ENCODE measurements around the gene GRIPAP1.
A peak's percentile ranks its signal among the peaks of the same experiment; 100 is the strongest.

The GRIPAP1 gene

DNA sequence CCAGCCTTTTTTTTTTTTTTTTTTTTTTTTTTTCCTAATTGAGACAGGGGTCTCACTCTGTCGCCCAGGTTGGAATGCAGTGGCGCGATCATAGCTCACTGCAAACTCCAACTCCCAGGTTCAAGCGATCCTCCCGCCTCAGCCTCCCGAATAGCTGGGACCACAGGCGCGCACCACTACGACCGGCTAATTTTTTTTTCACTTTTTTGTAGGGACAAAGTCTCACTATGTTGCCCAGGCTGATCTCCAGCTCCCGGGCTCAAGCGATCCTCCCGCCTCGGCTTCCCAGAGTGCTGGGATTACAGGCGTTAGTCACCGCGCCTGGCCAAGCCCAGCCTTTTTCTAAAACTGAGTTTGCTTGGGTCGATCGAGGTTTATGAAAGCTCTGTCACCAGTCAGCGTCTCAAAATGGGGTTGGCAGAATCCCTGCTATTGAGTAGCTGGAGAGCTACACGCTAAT lies 43.4 kb downstream of the GRIPAP1 start:
- no peak for DNase-seq

DNA sequence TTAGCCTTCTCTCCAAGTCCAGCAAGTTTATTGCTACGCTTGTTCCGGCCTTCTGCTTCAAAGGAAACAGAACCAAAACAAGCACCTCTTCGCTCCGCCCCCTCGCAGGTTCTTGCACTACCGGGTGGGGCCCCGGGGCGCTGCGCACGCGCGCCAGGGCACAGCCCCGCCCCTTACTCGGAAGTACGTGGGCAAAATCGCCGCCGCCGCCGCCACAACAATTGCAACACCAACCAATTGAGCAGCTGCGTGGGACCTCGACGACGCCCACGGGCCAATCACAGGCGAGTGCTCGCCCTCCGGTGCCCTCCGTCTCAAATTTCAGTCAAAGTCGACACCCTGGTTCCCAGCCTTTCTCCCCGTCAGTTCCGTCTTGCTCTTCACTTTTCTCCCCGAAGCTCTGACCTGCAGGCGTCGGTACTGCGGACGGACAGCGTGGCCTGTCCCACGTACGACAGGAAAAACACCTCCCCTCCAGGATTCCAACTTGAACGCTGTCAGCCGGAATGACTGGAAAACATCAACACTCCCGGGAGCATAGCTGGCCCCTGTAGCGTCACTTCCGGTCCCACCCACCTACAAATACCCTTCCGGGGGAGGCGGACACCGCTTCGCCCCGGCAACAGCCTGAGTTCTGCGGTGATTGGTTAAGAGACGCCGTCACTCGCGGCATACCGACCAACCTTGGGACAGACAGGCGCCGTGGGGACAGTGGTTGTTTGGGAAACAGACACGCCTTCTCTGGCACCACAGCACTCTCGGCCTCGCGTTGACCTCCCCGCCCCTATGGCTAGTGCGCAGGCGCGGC lies 44.0 kb downstream of the GRIPAP1 start:
- DNase-seq = peak; percentile 89

DNA sequence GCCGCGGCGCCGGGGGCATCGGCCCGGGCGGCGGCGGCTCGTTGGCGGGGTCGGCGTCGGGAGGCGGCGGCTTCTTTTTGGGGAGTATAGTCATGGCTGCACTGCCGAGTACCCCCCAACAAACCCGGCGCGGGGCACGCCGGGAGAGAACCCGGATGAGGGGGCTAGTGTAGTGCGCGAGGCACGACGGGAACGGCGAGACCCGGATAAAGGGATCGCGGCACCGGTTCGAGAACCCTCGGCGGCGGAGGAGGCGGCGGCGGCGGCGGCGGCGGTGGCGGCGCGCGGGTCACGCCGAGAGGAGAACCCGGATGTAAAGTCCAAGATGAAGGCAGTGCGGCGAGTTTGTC lies 44.6 kb downstream of the GRIPAP1 start, which contains the start of gene OTUD5:
TSS of gene OTUD5 (minus strand) at position 131 of the 350 bp plus-strand sequence. CDS start at position 94, 37 bp downstream.
- DNase-seq = no peak

DNA sequence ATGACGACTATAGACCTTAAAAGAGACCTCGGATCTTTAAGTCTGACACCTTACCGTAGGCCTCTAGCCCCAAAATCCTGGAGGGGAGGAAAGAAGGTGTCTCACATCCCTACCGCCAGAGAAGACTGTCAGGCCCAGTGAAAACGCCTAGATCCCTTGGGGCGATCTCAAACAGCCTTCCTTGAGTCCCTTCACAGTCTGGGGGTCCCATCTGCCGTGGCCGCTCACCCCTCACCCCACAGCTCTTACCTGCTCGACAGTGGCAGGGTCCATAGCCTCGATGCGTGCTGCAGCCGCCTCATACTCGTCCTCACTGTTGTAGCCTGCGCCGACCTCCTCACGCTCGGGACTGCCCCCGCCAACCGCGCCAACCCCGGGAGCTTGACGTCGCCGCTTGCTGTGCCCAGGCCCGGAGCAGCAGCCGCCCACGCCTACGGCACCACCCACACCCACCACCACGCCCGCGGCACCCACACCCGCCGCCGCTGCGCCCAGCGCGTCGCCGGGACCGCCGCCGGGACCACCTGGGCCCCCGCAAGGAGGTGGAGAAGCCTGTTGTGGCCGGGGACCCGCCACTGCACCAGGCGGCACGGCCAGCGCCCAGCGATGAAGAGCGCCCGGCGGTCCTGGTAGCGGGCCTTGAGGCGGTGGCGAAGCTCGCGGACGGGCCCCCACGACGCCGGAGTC lies 45.2 kb downstream of the GRIPAP1 start:
- DNase-seq = no peak

DNA sequence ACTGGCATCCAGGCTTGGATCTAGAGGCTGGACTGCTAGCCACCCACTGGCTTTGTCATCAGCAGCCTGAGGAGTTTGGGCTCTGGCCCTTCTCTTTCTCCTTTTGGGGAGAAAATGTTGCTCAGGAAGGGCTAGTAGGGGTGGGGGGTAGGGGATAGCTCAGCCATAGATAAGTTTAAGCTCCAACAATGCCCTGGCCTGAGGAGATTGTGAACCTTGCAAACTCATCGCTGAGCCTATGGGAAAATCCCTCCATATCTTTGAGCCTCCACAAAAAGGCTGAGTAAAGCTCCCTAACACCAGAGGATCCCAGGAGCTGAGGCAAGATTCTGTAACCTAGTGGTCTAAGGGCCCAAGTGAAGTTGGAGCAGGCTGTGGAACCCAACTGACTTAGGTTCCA lies 53.5 kb downstream of the GRIPAP1 start:
- DNase-seq = no peak

DNA sequence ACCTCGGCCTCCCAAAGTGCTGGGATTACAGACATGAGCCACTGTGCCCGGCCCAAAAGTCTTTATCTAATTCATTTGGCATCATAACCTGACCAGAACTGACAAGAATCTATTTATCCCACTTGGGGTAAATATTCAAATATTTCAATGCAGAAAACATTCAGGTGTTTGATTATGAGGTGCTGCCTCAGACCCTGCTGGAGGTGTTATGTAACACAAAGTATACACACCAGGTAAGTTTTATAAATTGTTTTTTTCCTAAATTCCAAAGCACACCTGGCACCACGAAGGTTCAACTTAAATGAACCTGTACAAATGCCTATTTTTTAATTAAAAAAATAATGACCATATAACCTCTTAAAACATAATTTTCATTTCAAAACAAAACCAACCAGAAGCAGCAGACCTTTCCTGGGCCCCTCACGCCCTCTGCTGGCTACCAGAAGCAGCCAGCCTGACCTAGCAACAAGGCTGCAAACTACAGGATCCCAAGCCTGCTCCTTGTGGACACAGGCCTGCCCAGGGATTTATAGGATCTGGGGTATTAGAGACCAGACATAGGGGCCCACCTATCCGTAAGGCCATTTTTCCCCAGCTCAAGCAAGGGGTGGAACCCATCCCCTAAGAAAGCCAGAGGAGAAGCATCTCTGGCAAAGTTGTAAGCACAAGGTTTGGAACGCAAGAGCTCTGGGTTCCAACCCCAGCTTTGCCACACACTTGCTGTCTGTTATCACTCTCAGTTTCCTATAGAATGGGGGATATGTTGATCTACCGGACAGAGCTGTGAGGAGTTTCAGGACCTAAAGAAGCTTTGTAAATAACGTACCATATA lies 56.3 kb downstream of the GRIPAP1 start:
- no peak for DNase-seq

DNA sequence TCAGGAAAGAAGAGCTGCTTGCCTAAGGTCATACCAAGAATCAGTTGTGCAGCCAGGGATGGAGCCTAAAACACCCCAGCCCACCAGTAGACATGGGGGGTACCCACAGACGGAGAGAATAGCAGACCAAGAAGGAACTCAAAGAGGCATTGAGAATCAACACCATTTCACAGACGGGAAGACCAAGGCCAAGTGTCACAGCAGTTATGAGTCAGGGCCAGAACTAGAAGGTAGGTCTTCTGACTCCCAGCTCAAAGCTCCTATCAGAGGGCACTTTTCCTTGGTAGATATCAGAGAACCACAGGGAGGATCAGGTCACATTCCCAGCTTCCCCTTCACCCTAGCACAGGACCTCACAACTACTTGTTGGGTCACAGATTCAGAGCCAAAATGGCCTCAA lies 59.2 kb downstream of the GRIPAP1 start:
- no peak for DNase-seq

DNA sequence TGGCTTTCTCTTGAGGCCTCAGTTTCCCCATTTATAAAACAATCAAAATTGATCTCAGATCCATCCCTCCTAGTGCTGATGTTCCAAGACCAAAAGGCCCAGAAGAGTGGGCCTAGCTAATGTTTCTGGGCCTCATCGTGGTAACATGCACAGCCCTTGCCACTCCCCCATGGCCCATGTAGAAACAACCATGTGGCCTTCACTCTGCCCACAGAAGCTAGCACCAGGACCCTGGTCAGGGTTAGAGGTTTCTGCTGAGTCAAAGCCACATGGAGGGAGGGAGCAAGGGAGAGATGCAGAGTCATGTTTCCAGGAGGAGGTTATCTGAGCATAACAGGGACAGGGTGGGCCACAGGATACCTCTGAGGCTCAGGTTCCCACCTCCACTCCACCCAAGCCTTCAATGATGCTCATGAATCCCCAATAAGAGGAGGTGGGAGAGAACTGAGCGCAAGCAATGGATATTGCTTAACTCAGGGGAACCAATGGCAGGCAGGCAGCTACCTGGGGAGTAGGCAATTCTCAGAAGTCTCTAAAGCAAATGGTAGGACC lies 61.6 kb downstream of the GRIPAP1 start:
- no peak for DNase-seq

DNA sequence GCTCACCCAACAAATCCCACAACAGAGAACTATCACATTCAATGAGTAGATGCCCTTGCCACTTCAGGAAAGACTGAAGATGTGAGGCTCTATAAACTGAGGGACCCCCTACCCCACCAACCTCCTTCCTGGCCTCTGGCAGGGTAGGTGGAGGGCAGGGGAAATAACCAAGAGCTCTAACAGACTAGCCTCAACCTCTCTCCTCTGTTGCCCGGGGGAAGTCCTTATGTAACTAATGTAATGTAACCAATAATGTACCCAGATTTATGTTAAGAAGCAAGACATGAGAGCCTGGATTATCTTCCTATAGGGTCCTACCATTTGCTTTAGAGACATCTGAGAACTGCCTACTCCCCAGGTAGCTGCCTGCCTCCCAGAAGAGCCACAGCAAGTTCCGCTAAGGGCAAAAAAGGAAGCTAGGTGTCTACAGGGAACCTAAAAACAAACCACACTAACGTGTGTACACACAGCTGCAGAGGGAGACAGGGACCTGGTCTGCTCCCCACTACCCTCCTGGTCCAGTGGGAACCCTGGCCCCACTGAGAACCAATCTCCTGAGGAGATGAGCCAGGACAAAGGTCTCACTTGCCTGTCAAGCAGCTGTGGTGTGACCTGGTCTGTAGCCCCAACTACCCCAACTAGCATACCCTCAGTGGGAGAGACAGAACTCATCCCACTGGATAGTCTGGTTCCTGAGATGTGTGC lies 62.4 kb downstream of the GRIPAP1 start:
- DNase-seq = no peak

DNA sequence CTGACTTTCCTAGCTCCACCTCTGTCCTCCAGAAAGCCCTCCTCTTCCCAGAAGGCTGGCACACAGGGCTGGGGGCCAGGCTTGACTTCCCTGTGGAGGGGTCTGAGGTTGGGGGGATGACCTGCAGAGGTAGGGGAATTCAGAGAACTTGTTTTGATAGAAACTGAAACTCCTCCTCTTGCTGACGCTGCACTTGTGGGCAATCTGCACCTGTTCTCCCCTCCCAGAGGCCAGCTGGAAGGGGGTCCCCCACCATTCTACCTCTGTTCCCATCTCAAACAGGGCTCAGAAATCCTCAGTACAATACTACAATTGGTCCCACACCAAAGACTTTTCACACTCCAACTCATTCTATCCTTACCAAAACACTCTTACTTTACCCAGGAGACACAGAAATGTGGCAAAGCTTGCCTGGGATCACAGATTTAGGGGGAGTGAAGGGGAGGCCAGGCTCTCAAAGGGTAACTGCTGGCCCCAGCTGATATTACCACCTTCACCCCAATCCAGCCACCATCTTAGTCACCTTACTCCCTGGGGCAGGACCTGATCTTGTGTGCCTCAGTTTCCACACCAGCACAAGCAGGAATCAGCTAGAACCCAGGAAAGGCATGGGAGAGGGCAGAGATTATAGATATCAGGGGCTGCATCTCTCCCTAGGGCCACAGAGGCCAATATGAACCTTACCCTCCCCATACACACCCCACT lies 63.2 kb downstream of the GRIPAP1 start:
- no peak for DNase-seq

DNA sequence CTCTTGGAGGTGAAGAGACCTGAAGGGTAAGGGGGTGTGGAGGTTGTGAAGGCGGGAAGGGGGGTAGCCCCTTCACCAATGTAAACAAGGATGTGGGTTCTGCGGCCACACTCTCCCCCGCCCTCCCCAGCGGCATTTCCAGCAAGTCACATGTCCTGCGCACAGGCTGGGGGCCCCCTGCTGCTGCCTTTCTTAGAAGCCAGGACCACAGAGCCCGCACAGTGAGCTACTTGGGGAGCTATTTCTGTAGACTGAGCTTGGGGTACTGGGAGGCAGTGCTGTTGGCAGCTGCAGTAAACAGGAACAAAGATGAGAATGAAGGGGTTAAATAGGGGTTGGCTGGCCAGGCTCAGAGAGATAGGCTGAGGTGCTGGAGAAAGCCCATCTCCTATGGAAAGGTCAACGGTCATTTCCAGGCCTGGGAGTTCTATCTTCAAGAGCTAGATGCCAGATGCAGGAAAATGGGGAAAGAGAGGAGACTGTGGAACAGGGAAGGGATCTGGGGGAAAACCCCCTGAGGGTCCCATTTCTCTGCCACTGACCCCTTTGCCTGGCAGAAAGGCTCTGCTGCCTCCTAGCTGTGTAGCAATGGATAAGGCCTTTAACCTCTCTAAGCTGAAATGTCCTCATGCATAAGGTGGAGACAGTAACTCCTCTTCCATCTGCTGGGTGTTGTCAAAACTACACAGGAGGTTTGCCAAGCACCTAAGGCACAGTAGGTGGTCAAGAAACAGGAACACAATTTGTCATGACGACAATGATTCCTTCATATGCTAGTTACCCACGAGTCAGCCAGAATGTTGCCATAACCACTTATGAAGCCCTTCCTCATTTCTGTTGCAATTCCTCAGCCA lies 64.8 kb downstream of the GRIPAP1 start:
- DNase-seq = no peak

DNA sequence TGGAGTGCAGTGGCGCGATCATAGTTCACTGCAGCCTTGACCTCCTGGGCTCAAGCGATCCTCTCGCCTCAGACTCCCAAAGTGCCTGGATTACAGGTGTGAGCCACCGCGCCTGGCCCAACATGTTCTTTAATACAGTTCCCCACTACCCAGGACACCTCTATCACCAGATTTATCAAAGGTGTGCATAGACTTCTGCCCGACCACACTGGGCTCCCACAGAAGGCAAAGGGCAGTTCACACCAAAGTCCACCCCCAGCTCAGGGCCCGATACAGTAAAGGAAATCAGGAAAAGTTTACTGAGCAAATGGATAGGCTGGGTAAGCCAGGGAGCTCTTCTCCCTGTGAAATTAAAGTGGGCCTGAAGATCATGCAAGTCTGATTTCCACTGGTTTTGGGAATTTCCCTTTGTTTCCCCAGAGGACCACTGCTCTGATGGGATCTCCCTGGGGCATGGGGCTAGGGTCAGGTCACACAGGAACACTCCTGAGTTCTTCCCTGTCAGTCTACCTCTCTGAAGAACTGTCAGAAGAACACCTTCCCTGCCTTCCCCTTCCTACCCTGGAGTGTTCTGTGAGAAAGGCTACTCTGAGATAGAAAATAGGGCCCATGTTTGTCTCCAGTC lies 65.5 kb downstream of the GRIPAP1 start:
- no peak for DNase-seq

DNA sequence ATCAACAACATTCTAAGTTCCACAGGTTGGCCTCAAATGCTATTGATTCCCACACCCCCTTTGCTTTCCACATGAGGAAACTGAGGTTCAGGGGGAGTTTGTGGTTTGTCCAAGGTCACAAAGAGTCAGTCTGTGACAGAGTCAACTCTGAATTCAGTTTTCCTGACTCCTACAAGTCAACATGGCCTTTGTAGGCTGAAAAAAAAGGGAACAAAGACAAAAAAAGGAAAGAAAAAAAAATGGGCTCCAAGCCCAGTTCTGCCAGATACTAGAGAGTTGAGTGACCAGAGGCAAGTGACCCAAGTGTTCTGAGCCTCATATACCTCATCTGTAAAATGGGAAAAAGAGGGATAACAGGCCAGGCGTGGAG lies 66.8 kb downstream of the GRIPAP1 start:
- DNase-seq = no peak

DNA sequence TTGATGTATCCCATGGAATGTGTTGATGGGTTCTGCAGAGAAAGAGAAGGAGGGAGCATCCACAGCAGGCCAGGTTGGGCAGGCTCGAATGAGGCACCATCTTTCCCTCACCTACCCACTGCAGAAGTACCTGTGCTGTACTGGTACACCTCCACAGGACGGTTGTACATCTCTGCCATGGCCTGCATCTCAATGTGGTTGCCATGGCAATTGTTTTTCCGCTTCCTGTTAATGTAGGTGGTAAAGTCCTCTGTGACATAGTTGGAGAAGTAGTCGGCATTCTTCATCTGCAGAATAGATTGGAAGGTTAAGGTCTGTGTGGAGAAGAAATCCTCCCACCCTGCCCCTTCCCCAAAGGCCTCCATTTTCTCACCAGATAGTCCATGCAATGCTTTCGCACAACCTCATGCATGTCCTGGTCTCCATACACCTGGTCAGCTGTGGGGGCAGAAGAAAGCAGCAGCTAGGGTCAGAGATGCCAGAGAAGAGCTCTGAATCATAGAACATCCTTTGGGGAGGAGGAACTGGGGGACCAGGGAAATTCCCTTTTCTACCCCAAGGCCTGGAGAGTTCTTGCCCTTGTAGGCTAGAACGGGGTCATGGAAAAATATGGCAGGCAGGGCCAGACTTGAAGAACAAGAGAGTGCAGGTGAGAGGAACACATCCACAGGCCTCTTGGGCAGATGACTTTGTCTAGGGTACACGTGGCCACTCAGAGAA lies 67.3 kb downstream of the GRIPAP1 start:
- no peak for DNase-seq

DNA sequence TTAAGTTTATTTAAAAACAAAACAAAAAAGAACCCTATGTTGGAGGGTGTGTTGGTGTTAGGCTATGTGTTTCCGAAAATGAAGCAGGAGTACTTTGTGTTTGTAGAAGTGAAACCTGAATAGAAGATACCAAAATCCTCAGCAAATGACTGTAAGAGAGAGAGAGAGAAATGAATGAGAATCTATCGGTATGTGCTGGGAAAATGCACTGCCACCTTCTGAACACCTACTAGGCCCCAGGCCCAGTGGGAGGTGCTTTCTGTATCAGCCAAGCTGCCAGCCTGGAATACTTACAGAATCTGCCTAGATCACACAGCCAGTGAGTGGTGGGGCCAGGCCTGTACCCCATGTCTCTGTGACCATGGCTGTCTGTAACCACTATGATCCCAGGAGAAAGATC lies 68.3 kb downstream of the GRIPAP1 start:
- no peak for DNase-seq

DNA sequence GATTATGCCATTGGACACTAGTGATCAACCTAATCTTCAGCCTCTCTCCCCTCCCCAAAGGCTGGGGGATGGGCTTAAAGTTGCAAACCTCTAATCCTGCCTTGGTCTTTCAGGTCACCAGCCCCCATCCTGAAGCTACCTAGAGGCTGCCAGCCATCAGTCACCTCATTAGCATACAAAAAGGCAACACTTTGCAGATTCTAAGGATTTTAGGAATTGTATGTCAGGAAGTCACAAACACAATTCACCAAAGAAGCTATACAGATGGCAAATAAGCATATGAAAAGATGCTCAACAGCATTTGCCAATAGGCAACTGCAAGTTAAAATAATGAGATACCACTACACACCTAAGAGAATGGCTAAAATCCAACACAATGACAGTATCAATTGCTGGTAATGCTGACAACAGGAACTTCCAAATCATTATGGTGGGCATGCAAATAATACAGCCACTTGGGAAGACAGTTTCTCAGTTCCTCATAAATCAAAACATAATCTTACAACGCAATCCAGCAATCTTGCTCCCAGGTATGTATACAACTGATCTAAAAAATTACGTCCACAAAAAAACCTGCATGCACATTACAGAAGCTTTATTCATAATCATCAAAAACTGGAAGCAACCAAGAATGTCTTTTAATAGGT lies 74.2 kb downstream of the GRIPAP1 start:
- no peak for DNase-seq

DNA sequence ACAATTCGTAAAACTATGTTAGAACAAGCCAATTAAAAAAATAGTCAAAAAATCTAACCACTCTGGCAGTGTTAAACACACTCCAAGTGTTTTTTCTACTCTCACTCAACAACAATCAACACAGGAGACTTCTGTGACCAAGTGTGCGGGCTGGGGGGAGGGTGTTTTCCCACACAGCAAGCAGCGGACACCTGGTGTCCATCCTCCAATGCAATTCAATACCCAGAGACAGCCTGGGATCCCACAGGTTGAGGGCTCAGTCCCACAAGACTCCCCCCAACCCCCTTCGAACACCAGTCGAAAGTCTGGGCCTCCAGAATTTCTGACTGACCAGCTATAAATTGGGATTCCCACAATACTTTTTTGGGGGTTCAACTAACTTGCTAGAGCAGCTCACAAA lies 74.9 kb downstream of the GRIPAP1 start:
- no peak for DNase-seq

DNA sequence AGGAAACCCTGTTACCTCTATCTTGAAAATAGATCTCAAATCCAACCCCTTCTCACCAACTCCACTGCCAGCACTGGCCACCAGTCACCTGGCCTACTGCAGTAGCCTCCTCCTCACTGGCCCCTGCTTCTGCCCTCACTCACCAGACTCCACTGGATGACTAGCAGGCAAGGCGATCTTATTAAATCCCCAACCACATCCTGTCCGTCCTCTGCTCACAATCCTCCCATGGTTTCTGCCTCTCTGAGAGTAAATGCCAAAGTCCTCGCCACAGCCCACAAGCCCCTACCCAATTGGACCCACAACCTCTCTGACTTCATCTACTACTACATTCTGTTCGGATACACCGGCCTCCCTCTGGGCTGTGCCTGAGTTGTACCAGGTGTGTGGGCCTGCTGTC lies 77.8 kb downstream of the GRIPAP1 start:
- DNase-seq = no peak

DNA sequence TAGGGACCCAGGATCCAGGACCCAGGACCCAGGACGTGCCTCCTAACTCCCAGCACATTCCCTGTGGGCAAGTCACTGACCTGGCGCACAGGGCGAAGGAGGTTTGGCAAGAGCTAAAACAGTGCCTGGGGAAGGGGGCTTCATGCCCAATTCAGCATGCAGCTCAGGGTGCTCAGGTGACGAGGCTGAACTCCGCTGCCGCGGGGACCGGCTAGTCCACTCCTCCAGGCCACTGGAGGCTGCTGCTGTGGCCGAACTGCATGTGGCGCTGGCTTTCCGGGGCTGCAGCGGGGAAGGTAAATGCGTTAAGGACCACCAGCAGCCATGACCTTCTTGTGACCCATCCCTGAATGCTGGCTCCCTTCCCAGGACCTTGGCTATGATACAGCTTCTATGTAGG lies 78.3 kb downstream of the GRIPAP1 start:
- DNase-seq = no peak
